Pancreas (tissue), 10 donors: ENCODE results near the gene RIN2. TPM values are rescaled to one million over a fixed set of nuclear protein-coding genes. Genes with fewer than 3 reads are reported as not detected.

Experiments used
- ATAC-seq, 4 donors: fragments of 200-7000 bp; cut with Tn5 transposase; one replicate each; pipeline versions ENCODE4 v1.8.0 to v1.9.1; 2020; ENCODE audit warnings: mild to moderate bottlenecking in 4 of 4, moderate library complexity in 4 of 4
- DNase-seq, 6 donors: peaks; one replicate each; pipeline ENCODE4 v3.0.0-alpha.2; 2020
- FAIRE-seq: peaks from 2 replicates; lab custom pipeline; 2012; peaks lifted over from hg19 to GRCh38; lab: Jason Lieb, UNC
- H3K27ac ChIP-seq, 4 donors: fragments of 200-600 bp; sonication (generic); 1 replicate in 3 of 4; 2 replicates in 1 of 4; pipeline versions ENCODE4 v1.5.0 to v1.8.0; 2020
- H3K27me3 ChIP-seq, 4 donors: fragments of 200-600 bp; one replicate each; pipeline ENCODE4 v1.8.0; 2021
- H3K36me3 ChIP-seq, 3 donors: fragments of 200-600 bp; sonication (generic) in 1 of 3; one replicate each; pipeline versions ENCODE4 v1.5.0 to v1.8.0; 2020 to 2021
- H3K4me1 ChIP-seq, 3 donors: fragments of 200-600 bp; one replicate each; pipeline ENCODE4 v1.8.0; 2021
- H3K4me3 ChIP-seq, 4 donors: fragments of 200-600 bp; sonication (generic) in 2 of 4; one replicate each; pipeline versions ENCODE4 v1.5.0 to v1.8.0; 2020 to 2021
- H3K9me3 ChIP-seq, 4 donors: fragments of 200-600 bp; one replicate each; pipeline ENCODE4 v1.8.0; 2021
- WGBS, 2 donors: extraction: QIAGEN DNeasy Blood & Tissue Kit; methylation state at CpG; one replicate each; pipeline ENCODE4 v1.1.7; 2013; 5-methylcytosine and 5-hydroxymethylcytosine counted together
- intact Hi-C, 3 donors: fragments of 100-400 bp; cut with DNase I; formaldehyde crosslinking; loops; one replicate each; pipeline versions ENCODE4 v1.11.1 to v1.14.2; 2022
- polyA plus RNA-seq, 2 donors: library from polyadenylated mRNA; stranded (reverse); fragments of 200-250 nt; gene quantifications; one replicate each; pipeline ENCODE4 v1.2.3, GENCODE V29; 2013
- total RNA-seq, 6 donors: library from RNA; stranded (reverse); fragmentation: NEBNext Ultra II Directional in 4 of 6; extraction: Animal tissue kit (Norgen Biotek cat#: 25700) in 4 of 6; gene quantifications; one replicate each; pipeline versions ENCODE4 v1.2.1 to v1.2.4, GENCODE V29; 2021 to 2023
- TF ChIP-seq, protein P1 (sequence below), 4 donors: fragments of 200-600 bp; sonication (generic) in 3 of 4; IDR thresholded peaks; one replicate each; pipeline versions ENCODE4 v1.5.0 to v1.8.0; 2021; ENCODE audit warnings: antibody characterized with exemption in 4 of 4
- donor health status: healthy with polysubstance abuse.
- donor health status: DM: no; HTN: no; CAD: no; lungs with moderate emphysema.
- donor health status: DM: no; HTN: no; CAD: no.
- donor health status: control.
- donor health status: control.
- donor health status: Bipolar disorder and iron deficiency.
- donor health status: DM: yes; HTN: yes; CAD: no.
- donor health status: DM: no; HTN: no; CAD: no.
- donor health status: DM: no; HTN: no; CAD: no.
- donor health status: DM: yes; HTN: yes; CAD: no.

The RIN2 gene
- total and polyA plus RNA-seq, 8 donors: 10.2 to 42.6 (median 21.6) TPM

DNA sequence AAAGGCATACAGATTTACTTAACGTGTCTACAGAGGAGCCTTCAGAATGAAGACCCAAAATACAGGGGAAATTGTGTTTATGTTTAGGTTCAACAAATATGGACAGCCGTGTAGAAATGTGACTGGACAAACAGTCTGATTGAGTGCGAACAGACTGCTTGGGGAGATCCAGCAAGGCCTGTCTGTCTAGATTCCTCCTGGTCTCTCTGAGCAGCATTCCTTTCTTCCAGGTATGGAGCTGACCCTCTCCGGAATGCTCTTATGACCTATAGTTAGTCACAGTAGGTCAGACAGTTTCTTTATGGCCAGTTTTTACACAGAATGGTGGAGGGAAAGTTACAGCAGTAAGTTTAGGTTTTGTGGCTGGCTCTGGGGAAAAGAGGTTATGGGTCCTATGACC, 9.0 kb downstream of the RIN2 start:
- Histone ChIP-seq H3K27me3 (no peaks in the 10 kb centered on the region), H3K36me3 (no peaks in the 10 kb centered on the region), H3K9me3 (no peaks in the 10 kb centered on the region), H3K4me1 (peaks cover 0 to 5% (median 0%) of the 10 kb centered on the region in 3 donors), H3K4me3 (no peak overlapping the region), H3K27ac (no peak overlapping the region)
- 51 to 65% methylated on average over 4 of the region's 4 CpGs for WGBS, 2 donors
- DNase-seq: no peak
- TF ChIP-seq, protein P1, sequence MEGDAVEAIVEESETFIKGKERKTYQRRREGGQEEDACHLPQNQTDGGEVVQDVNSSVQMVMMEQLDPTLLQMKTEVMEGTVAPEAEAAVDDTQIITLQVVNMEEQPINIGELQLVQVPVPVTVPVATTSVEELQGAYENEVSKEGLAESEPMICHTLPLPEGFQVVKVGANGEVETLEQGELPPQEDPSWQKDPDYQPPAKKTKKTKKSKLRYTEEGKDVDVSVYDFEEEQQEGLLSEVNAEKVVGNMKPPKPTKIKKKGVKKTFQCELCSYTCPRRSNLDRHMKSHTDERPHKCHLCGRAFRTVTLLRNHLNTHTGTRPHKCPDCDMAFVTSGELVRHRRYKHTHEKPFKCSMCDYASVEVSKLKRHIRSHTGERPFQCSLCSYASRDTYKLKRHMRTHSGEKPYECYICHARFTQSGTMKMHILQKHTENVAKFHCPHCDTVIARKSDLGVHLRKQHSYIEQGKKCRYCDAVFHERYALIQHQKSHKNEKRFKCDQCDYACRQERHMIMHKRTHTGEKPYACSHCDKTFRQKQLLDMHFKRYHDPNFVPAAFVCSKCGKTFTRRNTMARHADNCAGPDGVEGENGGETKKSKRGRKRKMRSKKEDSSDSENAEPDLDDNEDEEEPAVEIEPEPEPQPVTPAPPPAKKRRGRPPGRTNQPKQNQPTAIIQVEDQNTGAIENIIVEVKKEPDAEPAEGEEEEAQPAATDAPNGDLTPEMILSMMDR (IDR thresholded peaks at IDR 0.05): no peak
- intact Hi-C loops: no loop called here
- FAIRE-seq: no peak
- ATAC-seq: no peak

DNA sequence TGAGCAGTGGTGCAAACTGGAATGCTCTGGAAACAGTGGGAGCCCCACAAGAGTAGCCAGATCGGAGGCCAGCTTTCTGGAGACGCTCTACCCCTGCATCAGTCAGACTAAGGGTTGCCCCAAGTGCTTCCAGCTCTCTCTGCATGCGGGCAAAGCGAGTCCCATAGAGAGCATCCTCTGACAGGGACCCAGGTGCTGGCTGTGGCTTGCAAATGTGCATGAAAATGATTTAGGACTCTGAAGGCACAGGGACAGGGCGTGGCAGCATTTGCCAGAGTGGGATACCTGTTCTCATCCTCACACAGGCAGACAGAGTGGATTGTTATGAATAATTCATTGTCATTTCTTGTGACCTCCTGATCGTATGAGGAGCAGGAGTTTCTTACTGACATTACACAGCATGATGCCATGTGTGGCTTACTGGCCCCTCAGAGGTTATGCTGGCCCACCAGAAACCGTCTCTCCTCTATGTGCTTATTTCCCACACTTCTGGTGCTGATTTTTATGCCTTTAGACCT, 10.3 kb downstream of the RIN2 start:
- FAIRE-seq: no peak
- WGBS, 2 donors: 93% methylated on average over 7 of the region's 7 CpGs
- TF ChIP-seq, protein P1 (IDR thresholded peaks at IDR 0.05): no peak

DNA sequence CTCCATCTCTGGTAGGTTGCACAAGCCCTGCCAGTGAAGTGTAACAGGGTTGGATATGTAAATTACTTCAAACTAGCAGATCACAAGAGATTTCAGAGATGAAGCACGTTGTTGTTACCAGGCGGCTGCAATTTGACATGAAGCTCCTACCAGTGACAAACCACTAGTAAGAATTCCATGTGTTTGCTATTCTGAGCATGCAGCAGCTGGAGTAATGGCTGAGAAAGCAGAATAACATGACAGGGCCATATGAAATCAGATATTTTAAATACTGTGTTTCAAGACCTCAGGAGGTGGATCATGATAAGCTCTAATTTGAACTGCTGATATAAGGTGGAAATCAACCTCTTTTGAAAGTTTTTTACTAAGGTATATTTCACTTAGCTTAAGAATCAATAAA, 11.4 kb downstream of the RIN2 start:
- no peak for DNase-seq
- no peak overlapping the region for H3K4me3 ChIP-seq
- TF ChIP-seq, protein P1 (IDR thresholded peaks at IDR 0.05): no peak
- ATAC-seq: no peak
- 81 to 83% methylated on average over 2 of the region's 2 CpGs for WGBS, 2 donors
- intact Hi-C loops: no loop called here
- FAIRE-seq: no peak
- H3K4me1 ChIP-seq: no peaks in the 10 kb centered on the region
- no peaks in the 10 kb centered on the region for H3K9me3 ChIP-seq
- H3K27ac ChIP-seq: no peak overlapping the region
- no peaks in the 10 kb centered on the region for H3K27me3 ChIP-seq
- H3K36me3 ChIP-seq: no peaks in the 10 kb centered on the region

More for the DNA sequence above, 10.3 kb downstream of the RIN2 start:
- H3K9me3 ChIP-seq: no peaks in the 10 kb centered on the region
- no peak overlapping the region for H3K27ac ChIP-seq
- DNase-seq: no peak
- no peaks in the 10 kb centered on the region for H3K27me3 ChIP-seq
- ATAC-seq: no peak
- no peaks in the 10 kb centered on the region for H3K4me1 ChIP-seq
- H3K4me3 ChIP-seq: no peak overlapping the region
- no peaks in the 10 kb centered on the region for H3K36me3 ChIP-seq
- intact Hi-C loops: no loop called here

DNA sequence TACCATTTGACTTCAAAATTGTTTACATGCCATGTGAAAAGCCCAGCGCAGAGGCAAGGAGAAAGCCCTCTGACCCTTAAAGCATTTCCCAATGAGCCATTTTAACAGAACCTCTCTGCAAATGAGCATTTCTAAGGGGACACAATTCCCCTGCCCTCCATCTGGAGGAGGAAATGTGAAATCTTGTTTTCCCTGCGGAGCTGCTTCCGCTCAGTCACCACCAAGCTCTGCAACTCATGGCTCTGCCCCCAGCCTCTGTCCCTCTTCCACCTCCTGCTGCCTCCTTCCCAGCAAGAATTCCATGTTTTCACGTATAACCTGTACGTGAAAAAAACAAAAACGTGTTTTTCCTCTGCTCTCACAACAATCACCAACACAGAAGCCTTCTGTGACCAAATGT, 12.3 kb downstream of the RIN2 start:
- no peak for FAIRE-seq
- no peak for ATAC-seq
- no peaks in the 10 kb centered on the region for H3K9me3 ChIP-seq
- intact Hi-C loops: no loop called here
- H3K27me3 ChIP-seq: no peaks in the 10 kb centered on the region
- H3K27ac ChIP-seq: no peak overlapping the region
- 76 to 91% methylated on average over 6 of the region's 6 CpGs for WGBS, 2 donors
- H3K4me1 ChIP-seq: no peaks in the 10 kb centered on the region
- no peaks in the 10 kb centered on the region for H3K36me3 ChIP-seq
- no peak for DNase-seq
- TF ChIP-seq, protein P1 (IDR thresholded peaks at IDR 0.05): no peak
- H3K4me3 ChIP-seq: no peak overlapping the region

DNA sequence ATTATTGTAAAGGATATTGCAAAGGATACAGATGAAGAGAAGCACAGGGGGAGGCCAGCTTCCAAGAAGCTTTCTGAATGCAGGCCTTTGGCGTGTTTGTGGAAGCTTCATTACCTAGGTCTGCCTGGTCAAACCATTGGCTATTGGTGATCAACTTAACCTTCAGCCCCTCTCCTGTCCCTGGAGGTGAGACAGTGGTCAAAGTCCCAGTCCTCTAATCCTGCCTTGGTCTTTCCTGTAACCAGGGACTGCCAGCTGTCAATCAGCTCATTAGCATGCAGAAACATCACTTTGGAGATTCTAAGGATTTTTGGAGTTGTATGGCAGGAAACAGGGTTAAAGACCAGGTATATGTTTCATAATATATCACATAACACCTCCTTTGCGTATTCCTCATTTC, 13.0 kb downstream of the RIN2 start:
- DNase-seq: no peak
- Histone ChIP-seq H3K9me3 (no peaks in the 10 kb centered on the region), H3K27me3 (no peaks in the 10 kb centered on the region), H3K36me3 (no peaks in the 10 kb centered on the region), H3K4me3 (no peak overlapping the region), H3K4me1 (no peaks in the 10 kb centered on the region), H3K27ac (no peak overlapping the region)
- FAIRE-seq: no peak
- WGBS, 2 donors: 97 to 100% methylated on average over 2 of the region's 2 CpGs
- TF ChIP-seq, protein P1 (IDR thresholded peaks at IDR 0.05): no peak
- no peak for ATAC-seq
- intact Hi-C loops: no loop called here
